ENCODE results near the gene PRKG1. TPM values are rescaled to one million over a fixed set of nuclear protein-coding genes. Genes with fewer than 3 reads are reported as not detected.
"Not testable (repeated sequence)": the region's sequence is repeated elsewhere in the genome, so short reads cannot be mapped to it uniquely, and the experiment has no call there.

Gene PRKG1
- polyA plus RNA-seq, 1 donor = 12.0 TPM

DNA sequence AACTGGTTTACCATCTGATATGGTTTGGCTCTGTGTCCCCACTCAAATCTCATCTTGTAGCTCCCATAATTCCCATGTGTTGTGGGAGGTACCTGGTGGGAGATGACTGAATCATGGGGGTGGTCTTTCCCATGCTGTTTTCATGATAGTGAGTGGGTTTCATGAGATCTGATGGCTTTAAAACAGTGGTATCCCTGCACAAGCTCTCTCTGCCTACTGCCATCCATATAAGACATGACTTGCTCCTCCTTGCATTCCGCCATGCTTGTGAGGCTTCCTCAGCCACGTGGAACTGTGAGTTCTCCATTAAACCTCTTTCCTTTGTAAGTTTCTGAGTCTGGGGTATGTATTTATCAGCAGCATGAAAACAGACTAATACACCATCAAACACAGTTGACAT is 614.5 kb downstream of the PRKG1 start:
- not testable (repeated sequence) for H3K36me3 ChIP-seq (ENCODE audit: control insufficient read depth, insufficient read depth, low read length); H3K4me3 ChIP-seq (ENCODE audit: low read length); DNase-seq; H3K27ac ChIP-seq (ENCODE audit: low read length); H3K9me3 ChIP-seq (ENCODE audit: control insufficient read depth, low read depth, low read length); H3K4me1 ChIP-seq (ENCODE audit: control insufficient read depth, insufficient read depth, low read length); H3K27me3 ChIP-seq (ENCODE audit: control insufficient read depth, insufficient read depth, low read length)
- no CpG with 5 or more reads among the region's 2 CpGs for WGBS (ENCODE audit: insufficient coverage, low lambda C conversion rate)

DNA sequence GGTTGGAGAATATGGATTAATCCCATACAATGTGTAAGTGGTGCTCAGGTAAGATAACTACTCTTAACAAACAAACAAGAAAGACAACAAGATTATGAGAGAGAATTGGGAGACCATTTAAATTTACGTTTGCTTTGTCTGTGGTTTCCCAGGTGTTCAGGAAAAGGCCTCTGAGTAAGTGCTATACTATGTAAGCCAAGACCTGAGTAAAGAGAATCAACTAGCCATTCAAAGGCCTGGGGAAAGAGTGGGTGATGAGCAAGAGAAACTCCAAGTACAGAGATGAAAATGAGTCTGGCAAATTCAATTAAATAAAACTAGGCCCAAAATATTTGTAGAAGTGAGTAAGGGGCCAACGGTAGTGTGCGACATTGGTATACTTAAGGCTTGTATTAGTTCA is 615.2 kb downstream of the PRKG1 start:
- no peak overlapping the region for H3K27ac ChIP-seq (ENCODE audit: low read length)
- no peak for DNase-seq
- no peak overlapping the region for H3K4me3 ChIP-seq (ENCODE audit: low read length)
- H3K9me3 ChIP-seq (ENCODE audit: control insufficient read depth, low read depth, low read length) = no peaks in the 10 kb centered on the region
- no peaks in the 10 kb centered on the region for H3K36me3 ChIP-seq (ENCODE audit: control insufficient read depth, insufficient read depth, low read length)
- H3K27me3 ChIP-seq (ENCODE audit: control insufficient read depth, insufficient read depth, low read length) = no peaks in the 10 kb centered on the region
- WGBS (ENCODE audit: insufficient coverage, low lambda C conversion rate) = 96% methylated on average over 3 of the region's 3 CpGs
- H3K4me1 ChIP-seq (ENCODE audit: control insufficient read depth, insufficient read depth, low read length) = no peaks in the 10 kb centered on the region

DNA sequence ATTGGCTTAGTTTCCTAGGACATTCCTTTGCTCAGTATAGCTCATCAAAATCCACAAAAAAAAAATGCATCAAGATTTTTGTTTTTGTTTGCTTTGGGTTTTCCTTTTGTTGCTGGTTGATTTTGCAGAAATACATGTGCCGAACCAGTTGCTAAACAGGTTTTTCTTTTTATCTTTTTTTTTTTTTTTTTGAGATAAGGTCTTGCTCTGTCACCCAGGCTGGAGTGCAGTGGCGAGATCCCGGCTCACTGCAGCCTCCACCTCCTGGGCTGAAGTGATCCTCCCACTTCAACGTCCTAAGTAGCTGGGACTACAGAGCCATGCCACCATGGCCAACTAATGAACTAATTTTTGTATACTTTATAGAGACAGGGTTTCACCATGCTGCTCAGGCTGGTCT is 616.8 kb downstream of the PRKG1 start:
- H3K27me3 ChIP-seq (ENCODE audit: control insufficient read depth, insufficient read depth, low read length) = no peaks in the 10 kb centered on the region
- no peak overlapping the region for H3K27ac ChIP-seq (ENCODE audit: low read length)
- peak in 1 of 2 donors; percentile 35 for DNase-seq

DNA sequence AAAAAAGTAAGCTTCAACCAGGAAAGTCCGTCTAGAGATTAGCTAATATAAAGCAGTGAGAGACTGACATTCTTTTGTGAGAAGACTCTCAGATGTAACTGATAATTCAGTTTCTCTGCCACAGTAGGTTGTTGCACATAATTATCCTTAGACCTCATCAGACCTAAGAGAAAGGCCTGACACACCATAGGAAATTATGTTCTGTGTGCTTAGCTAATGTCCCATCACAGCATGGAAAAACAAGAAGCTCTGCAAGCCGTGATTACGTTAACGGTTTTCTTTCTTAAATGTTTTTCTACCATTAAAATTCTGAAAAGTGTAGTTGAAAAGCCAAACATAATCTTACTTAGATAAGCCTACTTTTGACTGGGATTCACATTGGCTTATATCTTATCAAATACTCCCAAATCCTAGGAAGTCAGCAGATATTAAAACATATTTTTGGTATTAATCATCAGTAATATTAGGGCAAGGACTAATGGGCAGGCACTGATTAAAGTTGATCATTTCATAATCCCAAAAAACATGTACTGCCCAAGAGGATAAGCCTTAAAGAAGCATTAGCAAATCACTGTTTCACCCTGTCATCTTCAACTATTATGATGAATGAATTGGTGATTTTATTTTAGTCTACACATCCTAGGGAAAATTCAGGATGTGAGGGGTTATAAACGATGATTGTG is 619.9 kb downstream of the PRKG1 start:
- Histone ChIP-seq H3K4me3 (ENCODE audit: low read length) (no peak overlapping the region), H3K36me3 (ENCODE audit: control insufficient read depth, insufficient read depth, low read length) (peaks cover 8% of the 10 kb centered on the region), H3K27me3 (ENCODE audit: control insufficient read depth, insufficient read depth, low read length) (no peaks in the 10 kb centered on the region), H3K4me1 (ENCODE audit: control insufficient read depth, insufficient read depth, low read length) (peaks cover 15% of the 10 kb centered on the region), H3K9me3 (ENCODE audit: control insufficient read depth, low read depth, low read length) (no peaks in the 10 kb centered on the region), H3K27ac (ENCODE audit: low read length) (no peak overlapping the region)
- no peak for DNase-seq
- WGBS (ENCODE audit: insufficient coverage, low lambda C conversion rate) = 92% methylated on average over 4 of the region's 5 CpGs

More for the DNA sequence above, 616.8 kb downstream of the PRKG1 start:
- Histone ChIP-seq H3K4me3 (ENCODE audit: low read length) (no peak overlapping the region), H3K9me3 (ENCODE audit: control insufficient read depth, low read depth, low read length) (no peaks in the 10 kb centered on the region), H3K4me1 (ENCODE audit: control insufficient read depth, insufficient read depth, low read length) (no peaks in the 10 kb centered on the region), H3K36me3 (ENCODE audit: control insufficient read depth, insufficient read depth, low read length) (no peaks in the 10 kb centered on the region)
- WGBS (ENCODE audit: insufficient coverage, low lambda C conversion rate) = no CpG with 5 or more reads among the region's 4 CpGs

DNA sequence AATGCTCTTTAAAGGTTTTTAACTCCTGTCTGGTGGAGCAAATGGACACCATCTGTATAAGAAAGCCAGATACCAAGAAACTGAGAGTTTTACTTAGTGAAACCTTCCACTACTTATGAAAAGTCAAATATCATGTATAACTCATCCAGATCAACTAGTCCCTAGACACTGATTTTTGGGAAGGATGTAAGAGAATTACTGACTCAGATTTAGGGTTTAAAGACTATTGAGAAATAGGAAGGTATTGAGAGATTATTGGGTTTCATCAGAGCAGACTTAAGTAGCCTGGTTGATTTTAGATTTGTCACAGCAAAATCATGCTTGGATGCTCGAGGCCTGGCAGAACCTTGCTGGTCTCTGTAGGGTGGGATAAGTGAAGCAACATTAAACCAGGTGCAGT is 622.0 kb downstream of the PRKG1 start:
- Histone ChIP-seq H3K27me3 (ENCODE audit: control insufficient read depth, insufficient read depth, low read length) (no peaks in the 10 kb centered on the region), H3K9me3 (ENCODE audit: control insufficient read depth, low read depth, low read length) (no peaks in the 10 kb centered on the region), H3K36me3 (ENCODE audit: control insufficient read depth, insufficient read depth, low read length) (peaks cover 8% of the 10 kb centered on the region), H3K27ac (ENCODE audit: low read length) (no peak overlapping the region), H3K4me1 (ENCODE audit: control insufficient read depth, insufficient read depth, low read length) (peaks cover 15% of the 10 kb centered on the region), H3K4me3 (ENCODE audit: low read length) (no peak overlapping the region)
- no CpG with 5 or more reads among the region's 1 CpG for WGBS (ENCODE audit: insufficient coverage, low lambda C conversion rate)
- no peak for DNase-seq

DNA sequence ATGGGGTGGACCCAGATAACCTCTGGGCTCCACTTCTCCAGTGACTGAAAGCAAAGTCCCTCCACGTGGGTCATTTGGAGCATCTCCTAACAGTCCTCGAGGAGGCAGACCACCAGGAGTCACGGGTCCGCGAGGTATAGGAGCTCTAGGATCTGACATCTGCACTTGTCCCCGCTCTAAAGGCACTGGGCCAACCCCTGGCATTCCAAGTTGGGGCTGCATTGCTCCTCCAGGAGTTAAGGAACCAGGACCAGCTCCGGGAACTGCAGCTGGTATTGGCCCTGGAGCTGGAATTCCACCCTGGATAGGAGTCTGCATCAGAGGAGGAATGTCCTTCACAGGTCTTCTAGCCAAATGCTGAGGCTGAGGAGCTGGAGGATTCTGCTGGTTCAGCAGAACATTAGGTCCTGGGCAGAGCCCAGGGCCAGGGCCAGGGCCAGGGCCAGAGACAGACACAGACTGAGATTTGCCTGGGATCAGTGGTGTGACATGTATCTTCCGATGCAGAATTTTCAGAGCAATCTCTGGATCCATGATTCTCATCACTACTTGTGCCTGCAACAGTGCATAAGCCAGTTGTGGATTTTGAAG is 624.3 kb downstream of the PRKG1 start:
- Histone ChIP-seq H3K36me3 (ENCODE audit: control insufficient read depth, insufficient read depth, low read length) (peaks cover 8% of the 10 kb centered on the region), H3K9me3 (ENCODE audit: control insufficient read depth, low read depth, low read length) (no peaks in the 10 kb centered on the region), H3K27me3 (ENCODE audit: control insufficient read depth, insufficient read depth, low read length) (no peaks in the 10 kb centered on the region), H3K4me1 (ENCODE audit: control insufficient read depth, insufficient read depth, low read length) (peaks cover 15% of the 10 kb centered on the region), H3K27ac (ENCODE audit: low read length) (peak overlapping the region; percentile 90), H3K4me3 (ENCODE audit: low read length) (peak overlapping the region; percentile 91)
- no peak for DNase-seq
- no CpG with 5 or more reads among the region's 8 CpGs for WGBS (ENCODE audit: insufficient coverage, low lambda C conversion rate)

DNA sequence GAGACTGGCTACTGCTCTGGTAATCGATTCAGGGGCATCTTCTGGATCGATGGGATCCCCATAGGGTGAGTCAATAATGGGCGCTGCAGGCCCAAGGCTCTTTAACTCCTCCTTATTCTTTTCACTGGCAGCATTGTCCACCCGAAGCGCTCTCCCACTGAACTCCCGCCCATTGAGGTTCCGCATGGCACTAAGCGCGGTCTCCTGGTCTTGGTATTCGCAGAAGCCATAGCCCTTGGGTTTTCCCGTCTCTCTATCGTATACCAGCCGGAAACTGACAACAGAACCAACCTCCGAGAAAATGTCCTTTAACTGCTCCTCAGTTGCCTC is 624.8 kb downstream of the PRKG1 start:
- Histone ChIP-seq H3K9me3 (ENCODE audit: control insufficient read depth, low read depth, low read length) (no peaks in the 10 kb centered on the region), H3K36me3 (ENCODE audit: control insufficient read depth, insufficient read depth, low read length) (peaks cover 8% of the 10 kb centered on the region), H3K27me3 (ENCODE audit: control insufficient read depth, insufficient read depth, low read length) (no peaks in the 10 kb centered on the region), H3K4me1 (ENCODE audit: control insufficient read depth, insufficient read depth, low read length) (peaks cover 15% of the 10 kb centered on the region), H3K4me3 (ENCODE audit: low read length) (peak overlapping the region; percentile 91), H3K27ac (ENCODE audit: low read length) (peak overlapping the region; percentile 90)
- WGBS (ENCODE audit: insufficient coverage, low lambda C conversion rate) = no CpG with 5 or more reads among the region's 14 CpGs
- no peak for DNase-seq

DNA sequence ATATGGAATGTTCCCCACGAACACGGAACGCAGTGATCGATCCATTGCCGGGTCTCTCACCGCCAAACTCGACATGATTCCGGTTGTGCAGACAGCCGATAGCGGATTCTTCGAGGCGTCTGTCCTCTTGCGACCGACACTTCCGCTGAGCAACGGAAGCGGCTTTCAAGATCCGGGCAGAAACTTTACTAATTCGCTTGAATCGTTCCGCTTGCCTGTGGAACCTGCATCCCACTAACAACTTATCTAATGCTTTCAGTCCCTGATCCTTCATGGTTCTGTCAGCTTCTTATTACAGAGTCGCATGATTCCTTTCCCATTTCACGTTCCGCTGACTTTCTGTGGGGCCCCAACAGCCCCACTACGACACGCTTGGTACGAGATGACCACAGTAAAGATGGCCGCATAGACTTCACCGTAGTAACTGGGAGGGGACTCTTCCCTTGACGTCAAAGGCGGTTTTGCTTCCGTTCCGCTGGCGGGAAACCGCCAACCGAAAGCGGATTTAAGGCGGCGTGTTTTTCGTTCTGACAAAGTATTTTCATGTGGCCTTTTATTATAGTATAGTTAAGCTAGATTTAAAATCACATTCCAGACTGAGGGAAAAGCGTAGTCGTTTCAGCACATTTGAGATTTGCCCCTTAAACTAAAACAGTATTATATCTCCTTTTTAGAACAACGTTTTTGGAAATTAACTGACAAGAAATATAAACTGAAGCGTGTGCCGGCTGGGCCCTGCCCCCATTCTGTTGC is 625.4 kb downstream of the PRKG1 start, which contains the start of gene CSTF2T:
CSTF2T (minus strand) TSS at position 121 of the 753 bp plus-strand sequence; CDS start at position 75, 46 bp downstream.
- Histone ChIP-seq H3K4me1 (ENCODE audit: control insufficient read depth, insufficient read depth, low read length) (peaks cover 15% of the 10 kb centered on the region), H3K27ac (ENCODE audit: low read length) (peak within 1 kb of the TSS; percentile 90), H3K36me3 (ENCODE audit: control insufficient read depth, insufficient read depth, low read length) (peaks cover 8% of the 10 kb centered on the region), H3K4me3 (ENCODE audit: low read length) (peak within 1 kb of the TSS; percentile 91), H3K9me3 (ENCODE audit: control insufficient read depth, low read depth, low read length) (no peaks in the 10 kb centered on the region), H3K27me3 (ENCODE audit: control insufficient read depth, insufficient read depth, low read length) (no peaks in the 10 kb centered on the region)
- peak; percentile 91 to 95 for DNase-seq
- no CpG with 5 or more reads among the region's 45 CpGs for WGBS (ENCODE audit: insufficient coverage, low lambda C conversion rate)

DNA sequence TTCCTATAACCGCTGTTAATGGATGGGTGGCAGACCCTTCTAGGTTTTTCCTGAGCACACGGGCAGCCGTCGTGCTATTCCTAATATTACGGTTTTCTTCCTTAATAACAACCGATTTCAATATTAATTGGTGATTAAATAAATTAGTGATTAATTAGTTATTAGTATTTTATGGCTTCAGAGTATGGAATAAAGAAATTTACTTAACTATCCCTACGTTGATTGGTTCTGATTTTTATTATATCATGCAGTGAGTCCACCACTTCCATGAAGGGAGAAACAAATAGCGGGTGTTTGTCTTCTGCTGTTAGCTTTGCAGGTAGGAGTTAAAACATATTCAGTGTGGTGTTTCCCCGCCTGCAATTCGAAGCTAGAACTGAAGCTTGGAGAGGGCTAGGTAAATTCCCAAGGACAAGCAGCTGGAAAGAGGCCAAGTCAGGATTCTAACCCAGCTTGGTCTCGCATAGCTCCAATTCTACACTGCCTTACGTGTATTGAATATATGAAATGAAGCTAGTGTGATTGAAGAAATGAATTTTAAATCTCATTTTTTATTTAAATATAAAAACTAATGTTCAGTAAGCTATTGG is 626.0 kb downstream of the PRKG1 start:
- peak overlapping the region; percentile 91 for H3K4me3 ChIP-seq (ENCODE audit: low read length)
- H3K27me3 ChIP-seq (ENCODE audit: control insufficient read depth, insufficient read depth, low read length) = no peaks in the 10 kb centered on the region
- peak overlapping the region; percentile 90 for H3K27ac ChIP-seq (ENCODE audit: low read length)
- H3K4me1 ChIP-seq (ENCODE audit: control insufficient read depth, insufficient read depth, low read length) = peaks cover 15% of the 10 kb centered on the region
- WGBS (ENCODE audit: insufficient coverage, low lambda C conversion rate) = 20% methylated on average over 2 of the region's 12 CpGs
- H3K36me3 ChIP-seq (ENCODE audit: control insufficient read depth, insufficient read depth, low read length) = peaks cover 8% of the 10 kb centered on the region
- no peaks in the 10 kb centered on the region for H3K9me3 ChIP-seq (ENCODE audit: control insufficient read depth, low read depth, low read length)
- peak; percentile 12 to 70 for DNase-seq

DNA sequence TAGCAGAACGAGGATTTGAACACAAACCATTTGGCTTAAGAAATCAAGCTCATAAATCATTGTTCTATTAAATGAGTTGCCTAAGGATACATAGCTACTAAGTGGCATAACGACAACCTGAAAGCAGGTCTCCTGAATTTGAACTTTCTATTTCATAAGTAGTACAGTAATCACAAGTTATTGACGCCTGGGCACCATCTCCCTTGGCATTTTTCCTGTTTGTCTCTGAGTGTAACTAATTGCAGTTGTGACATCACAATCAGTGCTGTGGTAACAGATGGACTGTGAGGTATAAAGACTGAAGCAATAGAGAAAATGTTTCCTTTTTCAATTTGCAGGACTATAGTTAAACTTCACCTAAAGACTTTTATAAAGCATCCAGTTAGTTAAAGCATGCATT is 631.5 kb downstream of the PRKG1 start:
- Histone ChIP-seq H3K27ac (ENCODE audit: low read length) (no peak overlapping the region), H3K27me3 (ENCODE audit: control insufficient read depth, insufficient read depth, low read length) (no peaks in the 10 kb centered on the region), H3K4me3 (ENCODE audit: low read length) (no peak overlapping the region), H3K4me1 (ENCODE audit: control insufficient read depth, insufficient read depth, low read length) (no peaks in the 10 kb centered on the region), H3K9me3 (ENCODE audit: control insufficient read depth, low read depth, low read length) (no peaks in the 10 kb centered on the region), H3K36me3 (ENCODE audit: control insufficient read depth, insufficient read depth, low read length) (no peaks in the 10 kb centered on the region)
- no peak for DNase-seq
- no CpG with 5 or more reads among the region's 3 CpGs for WGBS (ENCODE audit: insufficient coverage, low lambda C conversion rate)

Data from large intestine (tissue), 3 donors.